ENCODE results near the gene SLA2.

DNA sequence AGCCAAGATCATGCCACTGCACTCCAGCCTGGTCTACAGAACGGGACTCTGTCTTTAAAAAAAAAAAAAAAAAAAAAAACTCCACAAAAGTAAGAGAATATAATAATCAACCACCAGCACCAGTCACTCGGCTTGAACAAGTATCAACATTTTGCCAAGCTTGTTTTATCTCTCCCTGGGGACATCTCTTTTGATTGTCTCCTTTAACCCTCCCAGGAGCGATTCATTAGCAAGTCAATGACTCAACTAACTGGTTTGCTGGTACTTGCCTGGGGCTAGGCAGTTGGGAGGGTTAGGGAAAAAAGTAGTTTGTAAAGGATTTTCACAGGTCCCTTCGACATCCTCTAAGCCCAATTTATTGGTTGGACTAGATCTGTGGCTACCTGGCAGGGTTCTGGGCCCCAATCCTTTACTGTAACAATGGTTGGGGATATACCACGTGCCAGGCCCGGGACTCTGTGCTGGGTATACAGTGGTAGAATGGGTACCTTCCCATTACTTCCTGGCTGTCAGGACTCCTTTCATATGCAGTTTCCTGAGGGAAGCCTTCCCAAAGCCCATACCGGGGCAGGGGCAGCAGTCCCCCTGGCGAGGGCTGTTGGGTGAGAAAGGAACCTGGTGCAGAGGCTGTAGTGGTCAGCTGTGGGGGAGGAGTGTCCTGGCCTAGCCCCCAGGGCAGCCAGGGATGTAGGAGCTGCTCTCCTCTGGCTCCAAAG lies 60.4 kb downstream of the SLA2 start:
- TF ChIP-seq CBX5 (IDR thresholded peaks at IDR 0.05; ENCODE audit: low read depth, low read length) (no peak), NRF1 (IDR thresholded peaks at IDR 0.05; ENCODE audit: low read depth, low read length) (no peak), POLR2A (IDR thresholded peaks at IDR 0.05; ENCODE audit: control extremely low read depth in 1 of 2, low read depth in 2 of 2, low read length in 2 of 2) (peak in 1 of 2 experiments; percentile 17; a peak in 1 of 3 replicates), YY1 (IDR thresholded peaks at IDR 0.05; ENCODE audit: low read depth, low read length) (peak; percentile 14; the same call in 1 of the 2 replicates), BACH1 (IDR thresholded peaks at IDR 0.05; ENCODE audit: low read length) (no peak), CBX8 (IDR thresholded peaks at IDR 0.05; ENCODE audit: borderline replicate concordance, low read depth, low read length) (no peak), SAP30 (IDR thresholded peaks at IDR 0.05; ENCODE audit: insufficient read depth, insufficient replicate concordance, low read length) (peak; percentile 76), CREB1 (IDR thresholded peaks at IDR 0.05) (peak; percentile 5; the same call in 1 of the 2 replicates), EZH2 (IDR thresholded peaks at IDR 0.05; ENCODE audit: low read depth, low read length, severe bottlenecking) (no peak), CEBPB (IDR thresholded peaks at IDR 0.05; ENCODE audit: low read depth, low read length) (no peak), TAF1 (IDR thresholded peaks at IDR 0.05; ENCODE audit: low read depth, low read length) (no peak), POLR2AphosphoS5 (IDR thresholded peaks at IDR 0.05; ENCODE audit: low read depth, low read length) (no peak; the same call in none of the 2 replicates)
- TF ChIP-seq, protein P1, sequence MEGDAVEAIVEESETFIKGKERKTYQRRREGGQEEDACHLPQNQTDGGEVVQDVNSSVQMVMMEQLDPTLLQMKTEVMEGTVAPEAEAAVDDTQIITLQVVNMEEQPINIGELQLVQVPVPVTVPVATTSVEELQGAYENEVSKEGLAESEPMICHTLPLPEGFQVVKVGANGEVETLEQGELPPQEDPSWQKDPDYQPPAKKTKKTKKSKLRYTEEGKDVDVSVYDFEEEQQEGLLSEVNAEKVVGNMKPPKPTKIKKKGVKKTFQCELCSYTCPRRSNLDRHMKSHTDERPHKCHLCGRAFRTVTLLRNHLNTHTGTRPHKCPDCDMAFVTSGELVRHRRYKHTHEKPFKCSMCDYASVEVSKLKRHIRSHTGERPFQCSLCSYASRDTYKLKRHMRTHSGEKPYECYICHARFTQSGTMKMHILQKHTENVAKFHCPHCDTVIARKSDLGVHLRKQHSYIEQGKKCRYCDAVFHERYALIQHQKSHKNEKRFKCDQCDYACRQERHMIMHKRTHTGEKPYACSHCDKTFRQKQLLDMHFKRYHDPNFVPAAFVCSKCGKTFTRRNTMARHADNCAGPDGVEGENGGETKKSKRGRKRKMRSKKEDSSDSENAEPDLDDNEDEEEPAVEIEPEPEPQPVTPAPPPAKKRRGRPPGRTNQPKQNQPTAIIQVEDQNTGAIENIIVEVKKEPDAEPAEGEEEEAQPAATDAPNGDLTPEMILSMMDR (IDR thresholded peaks at IDR 0.05; ENCODE audit: control extremely low read depth in 1 of 3, insufficient read depth in 1 of 3, low read depth in 1 of 3, low read length in 3 of 3), result no peak
